ENCODE data around the gene DISC1.

Gene DISC1

GRCh38 chr1:231981675-231982074 lies 355.1 kb downstream of the DISC1 start:
- Mint-ChIP-seq H3K9me3 (peaks cover 10% of the 10 kb centered on the region), H3K4me3 (no peak overlapping the region), H3K27me3 (no peaks in the 10 kb centered on the region), H3K36me3 (ENCODE audit: low read depth) (no peaks in the 10 kb centered on the region), H3K4me1 (peaks cover 14% of the 10 kb centered on the region), H3K27ac (no peak overlapping the region)
- ATAC-seq (no peak), DNase-seq (no peak)

DNA sequence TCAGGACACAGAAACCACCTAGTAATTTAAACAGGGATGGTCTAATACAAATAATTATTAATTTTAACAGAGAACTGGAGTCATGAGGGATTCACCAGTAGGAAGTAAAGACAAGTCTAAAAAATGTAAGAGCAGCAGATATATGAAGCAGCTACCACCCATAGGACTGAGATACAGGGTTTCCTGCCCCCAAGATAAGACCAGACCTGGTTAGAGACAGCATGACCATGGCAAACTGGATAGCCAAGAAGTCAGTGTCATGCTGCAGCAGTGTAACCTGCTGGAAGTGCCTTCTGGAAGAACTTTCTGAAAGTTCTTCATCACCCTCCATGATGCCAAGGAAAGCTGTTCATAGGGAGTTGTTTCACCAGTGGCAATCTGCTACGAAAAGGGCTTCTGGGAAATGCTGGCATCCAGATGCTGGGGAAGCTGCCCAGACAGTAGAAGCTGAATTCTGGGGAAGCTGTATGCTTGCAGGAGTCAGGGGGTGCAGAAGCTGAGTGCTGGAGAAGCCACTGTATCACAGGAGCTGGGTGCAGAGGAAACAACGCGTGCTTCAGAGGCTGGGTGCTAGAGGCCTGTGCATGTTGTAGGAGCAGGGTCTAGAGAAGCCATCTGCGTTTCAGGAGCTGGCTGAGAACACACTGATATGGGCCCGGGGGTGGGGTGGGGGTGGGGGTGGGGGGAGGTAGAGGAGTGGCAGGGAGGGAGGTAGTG lies 356.4 kb downstream of the DISC1 start:
- ATAC-seq = no peak
- no peak for DNase-seq
- H3K36me3 Mint-ChIP-seq (ENCODE audit: low read depth) = no peaks in the 10 kb centered on the region
- H3K9me3 Mint-ChIP-seq = peaks cover 1% of the 10 kb centered on the region
- H3K4me3 Mint-ChIP-seq = no peak overlapping the region
- H3K27me3 Mint-ChIP-seq = no peaks in the 10 kb centered on the region
- no peak overlapping the region for H3K27ac Mint-ChIP-seq
- H3K4me1 Mint-ChIP-seq = peaks cover 14% of the 10 kb centered on the region

- no peaks in the 10 kb centered on the region for H3K36me3 Mint-ChIP-seq (ENCODE audit: low read depth)
- H3K27ac Mint-ChIP-seq = no peak overlapping the region
- DNase-seq (no peak), ATAC-seq (no peak)
- H3K4me3 Mint-ChIP-seq = no peak overlapping the region
- peaks cover 14% of the 10 kb centered on the region for H3K4me1 Mint-ChIP-seq
- no peaks in the 10 kb centered on the region for H3K9me3 Mint-ChIP-seq
- H3K27me3 Mint-ChIP-seq = no peaks in the 10 kb centered on the region
Measured at GRCh38 chr1:231983588-231984193, 357.1 kb downstream of the DISC1 start.

DNA sequence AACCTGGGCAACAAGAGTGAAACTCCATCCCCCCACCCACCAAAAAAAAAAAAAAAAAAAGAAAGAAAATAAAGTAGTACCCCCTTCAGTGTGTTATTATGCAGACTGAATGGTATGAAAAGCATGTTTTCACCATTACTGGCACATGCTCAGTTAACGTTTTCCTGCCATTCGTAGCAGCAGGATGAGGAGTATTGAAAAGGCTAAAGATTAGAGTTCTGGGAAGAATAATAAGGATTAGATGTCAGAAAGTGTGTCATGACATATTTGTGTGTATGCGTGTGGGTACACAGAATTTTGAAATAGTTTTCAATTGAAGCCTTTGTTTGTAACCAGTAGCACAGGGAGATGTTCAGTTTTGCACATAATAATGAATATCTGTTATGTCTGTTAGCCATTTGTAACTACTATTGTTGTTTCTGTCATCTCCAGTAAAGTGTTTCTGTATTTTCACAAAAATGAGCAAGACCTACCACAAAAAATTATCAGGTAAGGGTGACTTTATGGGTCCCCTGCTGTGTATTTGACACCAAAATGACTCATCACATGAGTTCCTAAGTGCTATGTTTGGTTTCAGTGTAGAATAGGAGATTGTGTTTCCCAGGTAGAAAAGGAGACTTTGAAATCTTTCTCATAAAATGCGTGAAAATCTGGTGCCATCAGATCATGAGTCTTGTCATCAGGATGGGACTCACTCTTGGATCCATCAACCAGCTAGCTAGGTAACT lies 358.9 kb downstream of the DISC1 start:
- Mint-ChIP-seq H3K27me3 (no peaks in the 10 kb centered on the region), H3K36me3 (ENCODE audit: low read depth) (no peaks in the 10 kb centered on the region), H3K27ac (no peak overlapping the region), H3K4me3 (no peak overlapping the region), H3K9me3 (no peaks in the 10 kb centered on the region), H3K4me1 (peaks cover 14% of the 10 kb centered on the region)
- DNase-seq (no peak), ATAC-seq (no peak)

- no peaks in the 10 kb centered on the region for H3K36me3 Mint-ChIP-seq (ENCODE audit: low read depth)
Measured at GRCh38 chr1:231986631-231987336, 360.2 kb downstream of the DISC1 start.

GRCh38 chr1:231990388-231990787 lies 363.8 kb downstream of the DISC1 start:
- ATAC-seq (no peak), DNase-seq (no peak)
- Mint-ChIP-seq H3K36me3 (ENCODE audit: low read depth) (peaks cover 3% of the 10 kb centered on the region), H3K4me3 (no peak overlapping the region), H3K27me3 (no peaks in the 10 kb centered on the region), H3K4me1 (no peaks in the 10 kb centered on the region), H3K9me3 (no peaks in the 10 kb centered on the region), H3K27ac (no peak overlapping the region)

More at GRCh38 chr1:231986631-231987336, 360.2 kb downstream of the DISC1 start:
- Mint-ChIP-seq H3K27me3 (no peaks in the 10 kb centered on the region), H3K27ac (no peak overlapping the region), H3K9me3 (no peaks in the 10 kb centered on the region), H3K4me1 (peaks cover 11% of the 10 kb centered on the region), H3K4me3 (no peak overlapping the region)
- no peak for DNase-seq
- no peak for ATAC-seq

- Mint-ChIP-seq H3K36me3 (ENCODE audit: low read depth) (peaks cover 3% of the 10 kb centered on the region), H3K9me3 (no peaks in the 10 kb centered on the region), H3K27ac (no peak overlapping the region), H3K4me3 (no peak overlapping the region), H3K4me1 (no peaks in the 10 kb centered on the region), H3K27me3 (no peaks in the 10 kb centered on the region)
- ATAC-seq = no peak
- no peak for DNase-seq
Measured at GRCh38 chr1:231991231-231991630, 364.6 kb downstream of the DISC1 start.

DNA sequence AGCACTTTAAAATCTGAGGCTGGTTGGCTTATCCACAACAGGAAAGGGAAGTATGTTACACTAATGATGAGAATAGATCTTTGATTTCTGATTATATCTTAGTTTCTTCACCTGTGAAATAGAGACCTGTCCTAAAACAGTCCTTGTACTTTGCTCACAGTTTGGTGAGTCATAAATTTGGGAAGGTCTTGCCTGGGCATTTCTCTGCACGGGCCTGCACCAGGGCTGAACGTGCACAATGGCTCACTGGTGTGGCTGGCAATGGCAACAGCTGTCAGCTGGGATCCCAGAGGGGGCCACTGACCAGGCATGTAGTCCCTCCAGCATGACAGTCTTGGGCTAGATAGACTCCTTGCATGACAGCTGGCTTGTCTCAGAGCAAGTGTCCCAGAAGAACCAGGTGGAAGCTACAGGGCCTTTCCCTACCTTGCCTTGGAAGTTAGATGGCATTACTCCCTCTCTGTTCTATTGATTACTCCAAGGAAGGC lies 367.4 kb downstream of the DISC1 start:
- Mint-ChIP-seq H3K36me3 (ENCODE audit: low read depth) (peaks cover 3% of the 10 kb centered on the region), H3K4me3 (no peak overlapping the region), H3K9me3 (no peaks in the 10 kb centered on the region), H3K4me1 (no peaks in the 10 kb centered on the region), H3K27ac (no peak overlapping the region), H3K27me3 (no peaks in the 10 kb centered on the region)
- no peak for DNase-seq
- ATAC-seq = no peak

GRCh38 chr1:231998791-231999190 lies 372.2 kb downstream of the DISC1 start:
- ATAC-seq (no peak), DNase-seq (no peak)
- H3K9me3 Mint-ChIP-seq = peaks cover 4% of the 10 kb centered on the region
- no peaks in the 10 kb centered on the region for H3K4me1 Mint-ChIP-seq
- H3K27ac Mint-ChIP-seq = no peak overlapping the region
- H3K27me3 Mint-ChIP-seq = no peaks in the 10 kb centered on the region
- no peak overlapping the region for H3K4me3 Mint-ChIP-seq
- H3K36me3 Mint-ChIP-seq (ENCODE audit: low read depth) = peaks cover 3% of the 10 kb centered on the region

DNA sequence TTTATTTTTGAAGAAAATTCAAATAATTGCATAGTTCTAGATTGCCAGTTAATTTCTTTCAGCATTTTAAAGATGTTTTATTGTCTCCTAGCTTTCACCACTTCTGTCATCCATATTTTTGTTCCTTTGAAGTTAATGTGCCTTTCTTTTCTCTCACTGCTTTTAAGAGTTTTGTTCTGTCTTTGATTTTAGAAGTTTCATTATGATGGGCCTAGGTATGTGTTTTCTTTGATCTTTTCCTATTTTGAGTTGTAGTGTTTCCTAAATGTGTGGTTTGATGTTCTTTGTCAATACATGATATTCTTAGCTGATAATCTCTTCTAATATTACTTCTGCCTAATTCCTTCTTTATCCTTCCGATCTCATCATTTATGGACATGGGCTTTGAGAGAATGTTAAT lies 378.7 kb downstream of the DISC1 start:
- Mint-ChIP-seq H3K4me3 (no peak overlapping the region), H3K9me3 (peaks cover 8% of the 10 kb centered on the region), H3K27me3 (no peaks in the 10 kb centered on the region), H3K27ac (no peak overlapping the region), H3K4me1 (no peaks in the 10 kb centered on the region), H3K36me3 (ENCODE audit: low read depth) (no peaks in the 10 kb centered on the region)
- ATAC-seq = no peak
- DNase-seq = no peak

- ATAC-seq (no peak), DNase-seq (no peak)
- Mint-ChIP-seq H3K27ac (no peak overlapping the region), H3K27me3 (no peaks in the 10 kb centered on the region), H3K36me3 (ENCODE audit: low read depth) (no peaks in the 10 kb centered on the region), H3K4me1 (no peaks in the 10 kb centered on the region), H3K4me3 (no peak overlapping the region), H3K9me3 (peaks cover 4% of the 10 kb centered on the region)
Measured at GRCh38 chr1:232009741-232010140, 383.2 kb downstream of the DISC1 start.

- Mint-ChIP-seq H3K4me3 (no peak overlapping the region), H3K27ac (no peak overlapping the region), H3K27me3 (no peaks in the 10 kb centered on the region), H3K36me3 (ENCODE audit: low read depth) (no peaks in the 10 kb centered on the region), H3K9me3 (no peaks in the 10 kb centered on the region), H3K4me1 (no peaks in the 10 kb centered on the region)
- ATAC-seq (no peak), DNase-seq (no peak)
Measured at GRCh38 chr1:232011961-232012360, 385.4 kb downstream of the DISC1 start.

GRCh38 chr1:232012773-232013386 lies 386.3 kb downstream of the DISC1 start:
- no peaks in the 10 kb centered on the region for H3K4me1 Mint-ChIP-seq
- no peaks in the 10 kb centered on the region for H3K36me3 Mint-ChIP-seq (ENCODE audit: low read depth)
- no peaks in the 10 kb centered on the region for H3K9me3 Mint-ChIP-seq
- no peaks in the 10 kb centered on the region for H3K27me3 Mint-ChIP-seq
- no peak overlapping the region for H3K27ac Mint-ChIP-seq
- ATAC-seq (no peak), DNase-seq (no peak)
- no peak overlapping the region for H3K4me3 Mint-ChIP-seq

DNA sequence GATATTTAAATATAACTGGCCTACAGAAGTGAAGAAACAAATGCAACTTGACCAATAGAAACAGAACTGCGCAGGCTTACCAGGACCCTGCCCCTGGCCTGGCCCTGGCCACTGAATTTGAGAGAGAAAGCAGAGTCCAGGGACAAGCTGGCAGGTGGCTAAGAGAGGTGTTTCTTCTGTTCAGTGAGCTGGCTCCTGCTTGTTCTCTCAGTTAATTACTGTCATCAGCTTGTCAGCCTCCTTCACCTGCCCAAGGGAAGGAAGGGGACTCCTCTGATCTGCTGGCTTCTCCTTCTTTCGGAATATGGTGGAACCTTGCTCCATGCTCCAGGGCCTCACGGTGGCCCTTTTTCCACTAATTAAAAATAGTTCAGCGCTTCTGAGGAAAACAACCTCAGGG lies 388.4 kb downstream of the DISC1 start:
- Mint-ChIP-seq H3K9me3 (no peaks in the 10 kb centered on the region), H3K4me1 (no peaks in the 10 kb centered on the region), H3K27ac (no peak overlapping the region), H3K4me3 (no peak overlapping the region), H3K27me3 (no peaks in the 10 kb centered on the region), H3K36me3 (ENCODE audit: low read depth) (no peaks in the 10 kb centered on the region)
- ATAC-seq (no peak), DNase-seq (no peak)

All from activated naive CD8-positive, alpha-beta T cell treated with anti-CD3 and anti-CD28 coated beads, Interleukin-2, amount 50 U/mL, for 24 hours (primary cell).